NCI-H1048 (cell line): Measurements from ENCODE around the gene NEMF.
A peak's percentile ranks its signal among the peaks of the same experiment; 100 is the strongest.
"Not testable (repeated sequence)": the region's sequence is repeated elsewhere in the genome, so short reads cannot be mapped to it uniquely, and the experiment has no call there.

Source experiments
- DNase-seq: peaks from one replicate; lab custom pipeline; 2025; lab: John Stamatoyannopoulos, UW

NEMF gene

GRCh38 chr14:49852301-49853157 lies at the start of gene NEMF:
TSS of gene NEMF (minus strand) at chr14:49852788. CDS start at chr14:49852753, 35 bp downstream.
- DNase-seq = peak; percentile 60

- DNase-seq = no peak
These were observed 48.4 kb upstream of the NEMF start for GRCh38 chr14:49900973-49901372.

GRCh38 chr14:49898485-49898884 lies 45.9 kb upstream of the NEMF start:
- no peak for DNase-seq

- no peak for DNase-seq
These were observed 45.4 kb upstream of the NEMF start for GRCh38 chr14:49897965-49898364.

- no peak for DNase-seq
These were observed 44.8 kb upstream of the NEMF start for GRCh38 chr14:49897414-49897813.

- DNase-seq = no peak
These were observed 44.4 kb upstream of the NEMF start for GRCh38 chr14:49896966-49897365.

- not testable (repeated sequence) for DNase-seq
These were observed 43.7 kb upstream of the NEMF start for GRCh38 chr14:49896272-49896671.

- DNase-seq = no peak
These were observed 42.9 kb upstream of the NEMF start for GRCh38 chr14:49895480-49895879.

GRCh38 chr14:49894214-49895107 lies 41.9 kb upstream of the NEMF start:
- not testable (repeated sequence) for DNase-seq

- no peak for DNase-seq
These were observed 41.0 kb upstream of the NEMF start for GRCh38 chr14:49893309-49894213.

- DNase-seq = peak; percentile 94
These were observed 40.2 kb upstream of the NEMF start, which contains the start of gene ARF6 for GRCh38 chr14:49892636-49893308. TSS of gene ARF6 (plus strand) at chr14:49893082. CDS start at chr14:49893737, 655 bp downstream.

- DNase-seq = no peak
These were observed 39.7 kb upstream of the NEMF start for GRCh38 chr14:49892301-49892635.

- no peak for DNase-seq
These were observed 35.7 kb upstream of the NEMF start for GRCh38 chr14:49888293-49888692.

- no peak for DNase-seq
These were observed 33.9 kb upstream of the NEMF start for GRCh38 chr14:49886523-49886922.

GRCh38 chr14:49882826-49883694 lies 30.5 kb upstream of the NEMF start:
- no peak for DNase-seq

GRCh38 chr14:49881350-49882001 lies 28.9 kb upstream of the NEMF start:
- DNase-seq = no peak

- no peak for DNase-seq
These were observed 27.9 kb upstream of the NEMF start for GRCh38 chr14:49880267-49881064.

GRCh38 chr14:49879646-49880204 lies 27.1 kb upstream of the NEMF start:
- DNase-seq = no peak
